Measurements from ENCODE around the gene TBC1D9B.

Gene TBC1D9B

DNA sequence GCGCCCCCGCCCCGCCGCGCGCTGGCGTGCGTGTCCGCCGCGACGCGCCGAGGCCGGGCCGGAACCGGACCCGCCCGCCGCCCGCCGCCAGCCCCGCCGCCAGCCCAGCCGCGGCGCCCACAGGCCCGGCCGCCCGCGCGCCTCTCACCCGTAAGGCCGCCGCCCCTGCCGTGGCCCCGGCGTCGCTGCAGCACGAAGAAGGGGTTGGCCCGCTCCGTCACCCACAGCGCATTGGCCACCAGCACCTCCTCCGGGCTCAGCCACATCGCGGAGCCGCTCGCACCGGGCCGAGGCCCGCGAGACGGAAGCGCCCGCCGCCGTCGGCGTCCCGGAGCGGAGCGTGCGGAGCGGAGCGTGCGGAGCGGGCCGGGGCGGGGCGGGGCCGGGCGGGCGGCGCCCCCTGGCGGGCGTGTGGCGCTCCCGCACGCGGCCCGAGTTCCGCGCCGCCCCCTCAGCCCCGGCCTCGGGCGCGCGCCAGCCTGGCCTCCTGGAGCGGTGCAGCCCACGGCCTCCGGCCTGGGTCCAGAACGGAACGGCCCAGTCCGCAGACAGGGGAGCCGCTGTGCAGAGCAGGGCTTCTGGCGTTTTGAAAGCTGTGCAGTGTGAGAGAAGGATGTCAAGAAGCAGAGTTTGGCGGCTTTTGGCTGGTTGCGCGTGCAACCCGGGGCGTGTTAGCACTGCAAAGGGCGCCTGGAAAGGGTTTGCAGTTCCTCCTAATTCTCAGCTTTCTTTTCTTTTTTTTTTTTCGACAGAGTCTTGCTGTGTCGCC, at the start of gene TBC1D9B:
Gene TBC1D9B, minus strand, starts transcription at position 342 of the 769 bp plus-strand sequence. Its CDS starts 76 bp downstream, at position 266.
- no peaks in the 10 kb centered on the region for H3K9me3 ChIP-seq
- H3K27me3 ChIP-seq: no peaks in the 10 kb centered on the region
- H3K27ac ChIP-seq: peak within 1 kb of the TSS; percentile 62
- H3K4me3 ChIP-seq (ENCODE audit: low read depth in 1 of 2, low read length in 1 of 2): peak within 1 kb of the TSS; percentile 58 to 62
- TF ChIP-seq, protein P1, sequence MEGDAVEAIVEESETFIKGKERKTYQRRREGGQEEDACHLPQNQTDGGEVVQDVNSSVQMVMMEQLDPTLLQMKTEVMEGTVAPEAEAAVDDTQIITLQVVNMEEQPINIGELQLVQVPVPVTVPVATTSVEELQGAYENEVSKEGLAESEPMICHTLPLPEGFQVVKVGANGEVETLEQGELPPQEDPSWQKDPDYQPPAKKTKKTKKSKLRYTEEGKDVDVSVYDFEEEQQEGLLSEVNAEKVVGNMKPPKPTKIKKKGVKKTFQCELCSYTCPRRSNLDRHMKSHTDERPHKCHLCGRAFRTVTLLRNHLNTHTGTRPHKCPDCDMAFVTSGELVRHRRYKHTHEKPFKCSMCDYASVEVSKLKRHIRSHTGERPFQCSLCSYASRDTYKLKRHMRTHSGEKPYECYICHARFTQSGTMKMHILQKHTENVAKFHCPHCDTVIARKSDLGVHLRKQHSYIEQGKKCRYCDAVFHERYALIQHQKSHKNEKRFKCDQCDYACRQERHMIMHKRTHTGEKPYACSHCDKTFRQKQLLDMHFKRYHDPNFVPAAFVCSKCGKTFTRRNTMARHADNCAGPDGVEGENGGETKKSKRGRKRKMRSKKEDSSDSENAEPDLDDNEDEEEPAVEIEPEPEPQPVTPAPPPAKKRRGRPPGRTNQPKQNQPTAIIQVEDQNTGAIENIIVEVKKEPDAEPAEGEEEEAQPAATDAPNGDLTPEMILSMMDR (IDR thresholded peaks at IDR 0.05): peak; percentile 79
- peaks cover 21 to 22% of the 10 kb centered on the region in 2 experiments for H3K4me1 ChIP-seq (ENCODE audit: control insufficient read depth in 1 of 2, insufficient read depth in 1 of 2, low read depth in 1 of 2, low read length in 1 of 2)
- peaks cover 17% of the 10 kb centered on the region for H3K36me3 ChIP-seq

DNA sequence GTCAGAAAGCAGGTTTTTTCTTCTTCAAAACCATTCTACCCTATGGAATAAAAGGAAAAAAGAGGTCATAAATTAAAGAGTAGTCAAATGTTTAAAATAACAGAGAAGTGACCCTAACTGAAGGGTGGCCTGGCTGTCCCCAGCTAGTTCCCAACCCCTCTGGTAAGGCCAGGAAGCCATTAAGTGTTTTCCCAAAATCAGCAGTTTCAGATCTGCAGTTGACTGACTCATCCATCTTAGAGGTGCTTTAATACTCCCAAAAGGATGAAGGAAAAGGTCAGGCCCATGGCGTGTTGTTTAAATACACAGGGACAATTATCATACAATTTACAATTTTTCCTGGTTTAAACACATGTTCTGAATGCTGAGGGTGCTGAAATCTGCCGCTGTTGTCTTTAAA, 47.9 kb upstream of the TBC1D9B start:
- TF ChIP-seq, protein P1 (IDR thresholded peaks at IDR 0.05): no peak

DNA sequence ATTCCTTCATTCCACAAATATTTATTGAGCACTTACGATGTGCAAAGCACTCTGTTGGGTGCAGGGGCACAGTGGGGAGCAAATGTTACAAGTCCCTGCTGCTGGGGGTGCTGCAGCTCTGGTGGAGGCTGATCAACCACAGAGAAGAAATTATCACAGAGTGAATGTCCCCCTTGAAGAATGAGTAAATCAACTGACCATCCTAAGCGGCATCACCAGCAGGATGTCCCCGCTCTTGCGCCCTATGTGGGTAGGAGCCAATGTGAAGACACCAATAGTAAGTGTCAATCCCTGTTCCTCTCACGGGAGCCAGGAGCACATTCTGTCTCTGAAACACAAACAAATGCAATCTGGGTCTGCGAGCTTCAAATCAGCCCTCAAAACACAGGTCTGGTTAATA, 47.4 kb upstream of the TBC1D9B start:
- H3K9me3 ChIP-seq: no peaks in the 10 kb centered on the region
- H3K27ac ChIP-seq: peak overlapping the region; percentile 15
- H3K27me3 ChIP-seq: no peaks in the 10 kb centered on the region
- H3K4me1 ChIP-seq (ENCODE audit: control insufficient read depth in 1 of 2, insufficient read depth in 1 of 2, low read depth in 1 of 2, low read length in 1 of 2): no peaks in the 10 kb centered on the region
- H3K4me3 ChIP-seq (ENCODE audit: low read depth in 1 of 2, low read length in 1 of 2): no peak overlapping the region
- TF ChIP-seq, protein P1 (IDR thresholded peaks at IDR 0.05): no peak
- peaks cover 70% of the 10 kb centered on the region for H3K36me3 ChIP-seq

More for the DNA sequence above, 47.9 kb upstream of the TBC1D9B start:
- peaks cover 70% of the 10 kb centered on the region for H3K36me3 ChIP-seq
- peak overlapping the region; percentile 15 for H3K27ac ChIP-seq
- no peaks in the 10 kb centered on the region for H3K9me3 ChIP-seq
- H3K27me3 ChIP-seq: no peaks in the 10 kb centered on the region
- no peak overlapping the region for H3K4me3 ChIP-seq (ENCODE audit: low read depth in 1 of 2, low read length in 1 of 2)
- H3K4me1 ChIP-seq (ENCODE audit: control insufficient read depth in 1 of 2, insufficient read depth in 1 of 2, low read depth in 1 of 2, low read length in 1 of 2): no peaks in the 10 kb centered on the region

DNA sequence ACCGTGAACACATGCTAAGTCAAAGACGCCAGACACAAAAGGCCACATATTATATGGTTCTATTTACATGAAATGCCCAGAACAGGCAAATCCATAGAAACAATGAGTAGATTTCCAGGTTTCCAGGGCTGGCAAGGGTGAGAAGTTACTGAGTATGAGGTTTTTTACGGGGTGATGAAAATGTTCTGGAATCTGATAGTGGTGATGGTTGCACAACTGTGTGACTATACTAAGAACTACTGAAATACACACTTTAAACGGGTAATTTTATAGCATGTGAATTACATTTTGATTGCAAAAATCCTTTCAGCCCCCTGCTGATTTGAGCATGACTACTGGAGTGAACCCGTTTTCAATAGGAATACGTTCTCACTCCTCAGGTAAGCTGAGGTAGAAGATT, 46.7 kb upstream of the TBC1D9B start:
- no peaks in the 10 kb centered on the region for H3K4me1 ChIP-seq (ENCODE audit: control insufficient read depth in 1 of 2, insufficient read depth in 1 of 2, low read depth in 1 of 2, low read length in 1 of 2)
- H3K9me3 ChIP-seq: no peaks in the 10 kb centered on the region
- TF ChIP-seq, protein P1 (IDR thresholded peaks at IDR 0.05): no peak
- no peaks in the 10 kb centered on the region for H3K27me3 ChIP-seq
- peaks cover 66% of the 10 kb centered on the region for H3K36me3 ChIP-seq
- H3K27ac ChIP-seq: peak overlapping the region; percentile 20
- H3K4me3 ChIP-seq (ENCODE audit: low read depth in 1 of 2, low read length in 1 of 2): no peak overlapping the region

DNA sequence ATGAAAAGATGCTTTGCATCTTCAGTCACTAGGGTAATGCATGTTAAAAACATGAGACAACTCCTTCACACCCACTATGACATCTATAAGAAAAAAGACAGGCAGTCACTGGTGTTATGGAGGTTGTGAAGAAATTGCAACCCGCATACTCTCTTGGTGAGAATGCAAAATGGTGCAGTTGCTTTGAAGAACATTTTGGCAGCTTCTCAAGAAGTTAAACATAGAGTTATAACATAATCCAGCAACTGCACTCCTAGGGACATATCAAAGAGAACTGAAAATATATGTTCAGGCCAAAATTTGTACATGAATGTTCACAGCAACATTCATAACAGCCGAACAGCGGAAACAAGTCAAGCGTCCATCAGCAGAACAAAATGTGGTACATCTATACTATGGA, 46.3 kb upstream of the TBC1D9B start:
- Histone ChIP-seq H3K4me1 (ENCODE audit: control insufficient read depth in 1 of 2, insufficient read depth in 1 of 2, low read depth in 1 of 2, low read length in 1 of 2) (no peaks in the 10 kb centered on the region), H3K27ac (peak overlapping the region; percentile 20), H3K4me3 (ENCODE audit: low read depth in 1 of 2, low read length in 1 of 2) (no peak overlapping the region), H3K9me3 (no peaks in the 10 kb centered on the region), H3K27me3 (no peaks in the 10 kb centered on the region), H3K36me3 (peaks cover 62% of the 10 kb centered on the region)
- TF ChIP-seq, protein P1 (IDR thresholded peaks at IDR 0.05): no peak

Data from neutrophil (primary cell).